Fibroblast of skin of right biceps (primary cell): ENCODE measurements around the gene PCDHB7.
"Not testable (repeated sequence)": the region's sequence is repeated elsewhere in the genome, so short reads cannot be mapped to it uniquely, and the experiment has no call there.

Experiments
- DNase-seq: peaks from one replicate; pipeline ENCODE4 v3.0.0-alpha.2; 2013

PCDHB7 gene

DNA sequence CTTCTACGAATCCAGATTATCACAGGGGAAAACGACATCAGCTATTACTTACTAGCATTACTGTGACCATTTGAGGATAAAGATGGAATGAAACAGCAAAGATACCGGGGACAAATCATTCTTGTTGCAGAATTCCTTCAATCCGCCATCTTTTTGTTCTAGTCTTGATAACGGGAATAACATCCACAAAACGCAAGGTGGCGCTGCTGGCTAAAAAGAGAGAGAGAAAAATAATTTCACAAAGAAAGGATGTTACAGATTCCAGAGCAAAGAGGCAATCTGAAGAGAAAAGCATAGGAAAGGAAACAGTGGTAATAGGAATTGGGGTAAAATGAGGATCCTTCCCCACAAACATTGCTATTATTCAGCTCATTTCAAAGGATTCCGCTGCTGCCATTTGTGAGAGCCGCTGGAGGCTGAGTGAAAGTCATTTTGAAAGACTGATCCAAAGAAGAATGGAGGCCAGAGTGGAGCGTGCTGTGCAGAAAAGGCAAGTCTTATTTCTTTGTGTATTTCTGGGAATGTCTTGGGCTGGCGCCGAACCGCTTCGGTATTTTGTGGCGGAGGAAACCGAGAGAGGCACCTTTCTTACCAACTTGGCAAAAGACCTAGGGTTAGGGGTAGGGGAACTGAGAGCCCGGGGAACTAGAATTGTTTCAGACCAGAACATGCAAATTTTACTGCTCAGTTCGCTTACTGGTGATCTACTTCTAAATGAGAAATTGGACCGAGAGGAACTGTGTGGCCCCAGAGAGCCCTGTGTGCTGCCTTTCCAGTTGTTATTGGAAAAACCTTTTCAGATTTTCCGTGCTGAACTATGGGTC lies at the start of gene PCDHB7:
TSS of gene PCDHB7 (plus strand) at position 264 of the 824 bp plus-strand sequence. CDS start at position 456, 192 bp downstream.
- DNase-seq = peak; percentile 17

DNA sequence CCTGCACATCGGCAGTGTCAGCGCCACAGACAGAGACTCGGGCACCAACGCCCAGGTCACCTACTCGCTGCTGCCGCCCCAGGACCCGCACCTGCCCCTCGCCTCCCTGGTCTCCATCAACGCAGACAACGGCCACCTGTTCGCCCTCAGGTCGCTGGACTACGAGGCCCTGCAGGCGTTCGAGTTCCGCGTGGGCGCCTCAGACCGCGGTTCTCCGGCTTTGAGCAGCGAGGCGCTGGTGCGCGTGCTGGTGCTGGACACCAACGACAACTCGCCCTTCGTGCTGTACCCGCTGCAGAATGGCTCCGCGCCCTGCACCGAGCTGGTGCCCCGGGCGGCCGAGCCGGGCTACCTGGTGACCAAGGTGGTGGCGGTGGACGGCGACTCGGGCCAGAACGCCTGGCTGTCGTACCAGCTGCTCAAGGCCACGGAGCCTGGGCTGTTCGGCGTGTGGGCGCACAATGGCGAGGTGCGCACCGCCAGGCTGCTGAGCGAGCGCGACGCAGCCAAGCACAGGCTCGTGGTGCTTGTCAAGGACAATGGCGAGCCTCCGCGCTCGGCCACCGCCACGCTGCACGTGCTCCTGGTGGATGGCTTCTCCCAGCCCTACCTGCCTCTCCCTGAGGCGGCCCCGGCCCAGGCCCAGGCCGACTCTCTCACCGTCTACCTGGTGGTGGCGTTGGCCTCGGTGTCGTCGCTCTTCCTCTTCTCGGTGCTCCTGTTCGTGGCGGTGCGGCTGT lies 48.9 kb upstream of the PCDHB7 start:
- DNase-seq = not testable (repeated sequence)

DNA sequence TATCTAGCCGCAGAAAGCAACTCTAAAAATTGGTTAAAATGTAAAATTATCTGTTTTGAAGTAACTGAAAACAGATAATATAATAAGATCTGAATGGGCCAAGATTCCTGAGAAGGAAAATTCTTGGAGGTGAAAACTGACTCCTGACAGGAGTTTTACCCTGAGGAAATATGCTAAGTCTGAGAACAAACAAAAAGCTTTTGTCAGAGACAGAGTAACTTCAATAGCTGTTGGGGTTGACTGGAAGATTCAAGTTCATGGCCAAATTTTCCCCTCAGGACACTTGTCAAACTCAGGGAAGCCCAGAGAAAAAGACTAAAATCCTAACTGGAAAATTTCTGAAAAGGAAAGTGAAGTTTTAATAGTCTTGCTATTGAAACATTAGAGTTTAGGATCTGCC lies 45.1 kb upstream of the PCDHB7 start:
- DNase-seq = no peak

GRCh38 chr5:141135030-141135717 lies 37.3 kb upstream of the PCDHB7 start, which contains the start of gene PCDHB5:
Gene PCDHB5, plus strand, starts transcription at chr5:141135206. Its CDS starts 229 bp downstream, at chr5:141135435.
- DNase-seq = peak; percentile 13

- no peak for DNase-seq
Observed at GRCh38 chr5:141135718-141136266, 36.7 kb upstream of the PCDHB7 start.

GRCh38 chr5:141137346-141137745 lies 35.1 kb upstream of the PCDHB7 start:
- not testable (repeated sequence) for DNase-seq

GRCh38 chr5:141149812-141150211 lies 22.6 kb upstream of the PCDHB7 start, which contains the start of gene PCDHB6:
Gene PCDHB6, plus strand, starts transcription at chr5:141150057. Its CDS starts 201 bp downstream, at chr5:141150258.
- DNase-seq = peak; percentile 1

DNA sequence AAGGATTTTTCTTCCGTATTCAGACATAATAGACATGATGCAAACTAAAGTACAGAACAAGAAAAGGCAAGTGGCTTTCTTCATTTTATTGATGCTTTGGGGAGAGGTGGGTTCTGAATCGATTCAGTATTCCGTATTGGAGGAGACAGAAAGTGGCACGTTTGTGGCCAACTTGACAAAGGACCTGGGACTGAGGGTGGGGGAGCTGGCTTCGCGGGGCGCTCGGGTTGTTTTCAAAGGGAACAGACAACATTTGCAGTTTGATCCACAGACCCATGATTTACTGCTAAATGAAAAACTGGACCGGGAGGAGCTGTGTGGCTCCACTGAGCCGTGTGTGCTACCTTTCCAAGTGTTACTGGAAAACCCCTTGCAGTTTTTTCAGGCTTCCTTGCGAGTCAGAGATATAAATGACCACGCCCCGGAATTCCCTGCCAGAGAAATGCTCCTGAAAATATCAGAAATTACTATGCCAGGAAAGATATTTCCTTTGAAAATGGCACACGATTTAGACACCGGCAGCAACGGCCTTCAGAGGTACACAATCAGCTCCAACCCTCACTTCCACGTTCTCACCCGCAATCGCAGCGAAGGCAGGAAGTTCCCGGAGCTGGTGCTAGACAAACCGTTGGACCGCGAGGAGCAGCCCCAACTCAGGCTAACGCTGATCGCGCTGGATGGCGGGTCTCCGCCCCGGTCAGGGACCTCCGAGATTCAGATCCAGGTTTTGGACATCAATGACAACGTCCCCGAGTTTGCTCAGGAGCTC lies 22.0 kb upstream of the PCDHB7 start:
- no peak for DNase-seq

DNA sequence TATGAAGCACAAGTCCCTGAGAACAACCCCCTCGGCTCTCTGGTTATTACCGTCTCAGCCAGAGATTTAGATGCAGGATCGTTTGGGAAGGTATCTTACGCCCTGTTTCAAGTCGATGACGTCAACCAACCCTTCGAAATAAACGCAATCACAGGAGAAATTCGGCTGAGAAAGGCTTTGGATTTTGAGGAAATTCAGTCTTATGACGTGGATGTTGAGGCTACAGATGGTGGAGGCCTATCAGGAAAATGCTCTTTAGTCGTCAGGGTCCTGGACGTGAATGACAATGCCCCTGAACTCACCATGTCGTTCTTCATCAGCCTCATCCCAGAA lies 21.5 kb upstream of the PCDHB7 start:
- no peak for DNase-seq

DNA sequence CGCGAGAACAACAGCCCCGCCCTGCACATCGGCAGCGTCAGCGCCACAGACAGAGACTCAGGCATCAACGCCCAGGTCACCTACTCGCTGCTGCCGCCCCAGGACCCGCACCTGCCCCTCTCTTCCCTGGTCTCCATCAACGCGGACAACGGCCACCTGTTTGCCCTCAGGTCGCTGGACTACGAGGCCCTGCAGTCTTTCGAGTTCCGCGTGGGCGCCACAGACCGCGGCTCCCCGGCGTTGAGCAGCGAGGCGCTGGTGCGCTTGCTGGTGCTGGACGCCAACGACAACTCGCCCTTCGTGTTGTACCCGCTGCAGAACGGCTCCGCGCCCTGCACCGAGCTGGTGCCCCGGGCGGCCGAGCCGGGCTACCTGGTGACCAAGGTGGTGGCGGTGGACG lies 20.8 kb upstream of the PCDHB7 start:
- not testable (repeated sequence) for DNase-seq

- DNase-seq = not testable (repeated sequence)
Observed at GRCh38 chr5:141152096-141152495, 20.3 kb upstream of the PCDHB7 start.

- no peak for DNase-seq
Observed at GRCh38 chr5:141155540-141156374, 16.7 kb upstream of the PCDHB7 start.

DNA sequence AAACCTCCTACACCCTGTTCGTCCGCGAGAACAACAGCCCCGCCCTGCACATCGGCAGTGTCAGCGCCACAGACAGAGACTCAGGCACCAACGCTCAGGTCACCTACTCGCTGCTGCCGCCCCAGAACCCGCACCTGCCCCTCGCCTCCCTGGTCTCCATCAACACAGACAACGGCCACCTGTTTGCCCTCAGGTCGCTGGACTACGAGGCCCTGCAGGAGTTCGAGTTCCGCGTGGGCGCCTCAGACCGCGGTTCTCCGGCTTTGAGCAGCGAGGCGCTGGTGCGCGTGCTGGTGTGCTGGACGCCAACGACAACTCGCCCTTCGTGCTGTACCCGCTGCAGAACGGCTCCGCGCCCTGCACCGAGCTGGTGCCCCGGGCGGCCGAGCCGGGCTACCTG lies 15.1 kb upstream of the PCDHB7 start:
- not testable (repeated sequence) for DNase-seq

GRCh38 chr5:141157901-141158300 lies 14.5 kb upstream of the PCDHB7 start:
- not testable (repeated sequence) for DNase-seq

DNA sequence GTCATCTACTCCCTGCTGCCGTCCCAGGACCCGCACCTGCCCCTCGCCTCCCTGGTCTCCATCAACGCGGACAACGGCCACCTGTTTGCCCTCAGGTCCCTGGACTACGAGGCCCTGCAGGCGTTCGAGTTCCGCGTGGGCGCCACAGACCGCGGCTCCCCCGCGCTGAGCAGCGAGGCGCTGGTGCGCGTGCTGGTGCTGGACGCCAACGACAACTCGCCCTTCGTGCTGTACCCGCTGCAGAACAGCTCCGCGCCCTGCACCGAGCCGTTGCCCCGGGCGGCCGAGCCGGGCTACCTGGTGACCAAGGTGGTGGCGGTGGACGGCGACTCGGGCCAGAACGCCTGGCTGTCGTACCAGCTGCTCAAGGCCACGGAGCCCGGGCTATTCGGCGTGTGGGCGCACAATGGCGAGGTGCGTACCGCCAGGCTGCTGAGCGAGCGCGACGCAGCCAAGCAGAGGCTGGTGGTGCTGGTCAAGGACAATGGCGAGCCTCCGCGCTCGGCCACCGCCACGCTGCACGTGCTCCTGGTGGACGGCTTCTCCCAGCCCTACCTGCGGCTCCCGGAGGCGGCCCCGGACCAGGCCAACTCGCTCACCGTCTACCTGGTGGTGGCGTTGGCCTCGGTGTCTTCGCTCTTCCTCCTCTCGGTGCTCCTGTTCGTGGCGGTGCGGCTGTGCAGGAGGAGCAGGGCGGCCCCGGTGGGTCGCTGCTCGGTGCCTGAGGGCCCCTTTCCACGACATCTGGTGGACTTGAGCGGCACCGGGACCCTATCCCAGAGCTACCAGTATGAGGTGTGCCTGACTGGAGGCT lies 2.1 kb downstream of the PCDHB7 start:
- not testable (repeated sequence) for DNase-seq

GRCh38 chr5:141175933-141176332 lies 3.5 kb downstream of the PCDHB7 start:
- no peak for DNase-seq

DNA sequence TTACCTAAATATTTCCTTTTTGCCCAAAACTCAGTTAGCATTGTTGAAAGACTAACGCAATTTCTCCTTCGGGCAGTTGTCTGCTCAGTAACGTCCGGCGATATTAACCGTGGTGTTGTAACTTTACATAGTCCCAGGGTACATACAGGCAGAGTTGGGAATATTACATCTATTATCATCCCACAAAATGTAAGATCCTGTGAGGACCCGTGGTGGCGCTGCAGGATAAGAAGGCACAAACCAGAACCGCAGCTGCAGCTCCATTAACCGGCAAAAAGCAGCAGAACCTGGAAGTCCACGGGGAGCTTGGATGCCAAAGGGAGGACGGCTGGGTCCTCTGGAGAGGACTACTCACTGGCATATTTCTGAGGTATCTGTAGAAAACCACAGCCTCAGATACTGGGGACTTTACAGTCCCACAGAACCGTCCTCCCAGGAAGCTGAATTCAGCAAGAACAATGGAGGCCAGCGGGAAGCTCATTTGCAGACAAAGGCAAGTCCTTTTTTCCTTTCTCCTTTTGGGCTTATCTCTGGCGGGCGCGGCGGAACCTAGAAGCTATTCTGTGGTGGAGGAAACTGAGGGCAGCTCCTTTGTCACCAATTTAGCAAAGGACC lies 5.2 kb downstream of the PCDHB7 start, which contains the start of gene PCDHB8:
TSS of gene PCDHB8 (plus strand) at position 214 of the 615 bp plus-strand sequence. CDS start at position 459, 245 bp downstream.
- not testable (repeated sequence) for DNase-seq

DNA sequence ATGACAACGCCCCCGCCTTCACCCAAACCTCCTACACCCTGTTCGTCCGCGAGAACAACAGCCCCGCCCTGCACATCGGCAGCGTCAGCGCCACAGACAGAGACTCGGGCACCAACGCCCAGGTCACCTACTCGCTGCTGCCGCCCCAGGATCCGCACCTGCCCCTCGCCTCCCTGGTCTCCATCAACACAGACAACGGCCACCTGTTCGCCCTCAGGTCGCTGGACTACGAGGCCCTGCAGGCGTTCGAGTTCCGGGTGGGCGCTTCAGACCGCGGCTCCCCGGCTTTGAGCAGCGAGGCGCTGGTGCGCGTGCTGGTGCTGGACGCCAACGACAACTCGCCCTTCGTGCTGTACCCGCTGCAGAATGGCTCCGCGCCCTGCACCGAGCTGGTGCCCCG lies 6.9 kb downstream of the PCDHB7 start:
- not testable (repeated sequence) for DNase-seq

DNA sequence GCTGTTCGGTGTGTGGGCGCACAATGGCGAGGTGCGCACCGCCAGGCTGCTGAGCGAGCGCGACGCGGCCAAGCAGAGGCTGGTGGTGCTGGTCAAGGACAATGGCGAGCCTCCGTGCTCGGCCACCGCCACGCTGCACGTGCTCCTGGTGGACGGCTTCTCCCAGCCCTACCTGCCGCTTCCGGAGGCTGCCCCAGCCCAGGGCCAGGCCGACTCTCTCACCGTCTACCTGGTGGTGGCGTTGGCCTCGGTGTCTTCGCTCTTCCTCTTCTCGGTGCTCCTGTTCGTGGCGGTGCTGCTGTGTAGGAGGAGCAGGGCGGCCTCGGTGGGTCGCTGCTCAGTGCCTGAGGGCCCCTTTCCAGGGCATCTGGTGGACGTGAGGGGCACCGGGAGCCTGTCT lies 7.4 kb downstream of the PCDHB7 start:
- DNase-seq = not testable (repeated sequence)

DNA sequence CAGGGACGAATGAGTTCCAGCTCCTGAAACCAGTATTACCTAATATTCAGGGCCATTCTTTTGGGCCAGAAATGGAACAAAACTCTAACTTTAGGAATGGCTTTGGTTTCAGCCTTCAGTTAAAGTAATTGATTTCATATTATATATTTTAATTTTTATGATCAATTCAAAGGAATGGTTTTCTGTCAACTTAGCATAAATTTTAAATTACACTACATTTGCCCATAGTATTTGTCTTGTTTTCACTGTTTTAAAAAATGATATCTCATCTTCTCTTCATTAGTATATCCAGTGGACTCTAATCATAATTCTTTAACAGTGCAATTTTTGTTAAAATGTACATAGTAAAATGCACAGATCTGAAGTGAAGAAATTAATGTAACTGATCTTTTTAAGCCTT lies 7.9 kb downstream of the PCDHB7 start:
- no peak for DNase-seq
